ENCODE results near the gene SCAANT1. TPM values are rescaled to one million over a fixed set of nuclear protein-coding genes. Genes with fewer than 3 reads are reported as not detected.

SCAANT1 gene
- total RNA-seq, 1 donor from 2014 or later = not detected

DNA sequence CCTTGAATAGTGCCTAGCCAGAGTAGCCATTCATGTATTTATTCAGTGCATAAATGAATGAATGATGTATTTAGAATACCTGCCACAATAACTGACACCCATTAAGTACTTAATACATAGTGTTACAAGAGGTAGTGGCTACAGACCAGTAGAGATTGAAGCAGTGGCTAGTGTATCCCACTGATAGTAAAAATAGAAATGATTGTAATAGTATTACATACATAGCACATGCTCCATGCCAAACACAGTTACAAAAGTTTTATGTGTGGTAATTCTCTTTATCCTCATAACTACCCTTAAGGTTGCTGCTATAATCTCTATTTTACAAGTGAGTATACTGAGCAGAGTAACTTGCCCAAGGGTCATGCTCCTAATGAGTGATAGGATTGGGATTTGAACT, 30.3 kb upstream of the SCAANT1 start:
- no peak for DNase-seq (ENCODE audit: low read depth, low spot score)
- no peaks in the 10 kb centered on the region for H3K27me3 Mint-ChIP-seq (ENCODE audit: low read depth)
- no peak overlapping the region for H3K27ac Mint-ChIP-seq (ENCODE audit: unreplicated experiment)
- peaks cover 3% of the 10 kb centered on the region for H3K4me1 Mint-ChIP-seq
- H3K36me3 Mint-ChIP-seq (ENCODE audit: low read depth) = no peaks in the 10 kb centered on the region
- no peaks in the 10 kb centered on the region for H3K9me3 Mint-ChIP-seq
- TF ChIP-seq, protein P1, sequence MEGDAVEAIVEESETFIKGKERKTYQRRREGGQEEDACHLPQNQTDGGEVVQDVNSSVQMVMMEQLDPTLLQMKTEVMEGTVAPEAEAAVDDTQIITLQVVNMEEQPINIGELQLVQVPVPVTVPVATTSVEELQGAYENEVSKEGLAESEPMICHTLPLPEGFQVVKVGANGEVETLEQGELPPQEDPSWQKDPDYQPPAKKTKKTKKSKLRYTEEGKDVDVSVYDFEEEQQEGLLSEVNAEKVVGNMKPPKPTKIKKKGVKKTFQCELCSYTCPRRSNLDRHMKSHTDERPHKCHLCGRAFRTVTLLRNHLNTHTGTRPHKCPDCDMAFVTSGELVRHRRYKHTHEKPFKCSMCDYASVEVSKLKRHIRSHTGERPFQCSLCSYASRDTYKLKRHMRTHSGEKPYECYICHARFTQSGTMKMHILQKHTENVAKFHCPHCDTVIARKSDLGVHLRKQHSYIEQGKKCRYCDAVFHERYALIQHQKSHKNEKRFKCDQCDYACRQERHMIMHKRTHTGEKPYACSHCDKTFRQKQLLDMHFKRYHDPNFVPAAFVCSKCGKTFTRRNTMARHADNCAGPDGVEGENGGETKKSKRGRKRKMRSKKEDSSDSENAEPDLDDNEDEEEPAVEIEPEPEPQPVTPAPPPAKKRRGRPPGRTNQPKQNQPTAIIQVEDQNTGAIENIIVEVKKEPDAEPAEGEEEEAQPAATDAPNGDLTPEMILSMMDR (conservative IDR thresholded peaks at IDR 0.05) = no peak
- H3K4me3 Mint-ChIP-seq = no peak overlapping the region

DNA sequence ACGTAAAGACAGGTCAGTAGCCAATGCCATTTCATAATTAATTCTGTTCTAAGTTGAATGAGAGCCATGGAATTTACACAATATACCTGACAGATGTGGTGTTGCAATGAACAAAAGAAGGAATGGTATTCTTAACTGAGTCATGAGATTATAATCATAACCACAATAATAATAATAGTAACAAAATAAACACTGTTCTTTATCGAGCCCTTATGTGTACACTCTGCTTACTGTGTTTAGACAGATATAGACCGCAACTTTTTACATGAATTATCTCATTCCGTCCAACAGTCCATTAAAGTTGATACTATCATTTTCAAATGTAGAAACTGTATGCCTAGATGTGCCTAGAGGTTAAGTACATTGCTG, 28.2 kb upstream of the SCAANT1 start:
- H3K4me3 Mint-ChIP-seq = no peak overlapping the region
- H3K27ac Mint-ChIP-seq (ENCODE audit: unreplicated experiment) = no peak overlapping the region
- no peaks in the 10 kb centered on the region for H3K27me3 Mint-ChIP-seq (ENCODE audit: low read depth)
- no peaks in the 10 kb centered on the region for H3K4me1 Mint-ChIP-seq
- no peaks in the 10 kb centered on the region for H3K9me3 Mint-ChIP-seq
- no peak for DNase-seq (ENCODE audit: low read depth, low spot score)
- TF ChIP-seq, protein P1 (conservative IDR thresholded peaks at IDR 0.05) = no peak
- H3K36me3 Mint-ChIP-seq (ENCODE audit: low read depth) = no peaks in the 10 kb centered on the region

DNA sequence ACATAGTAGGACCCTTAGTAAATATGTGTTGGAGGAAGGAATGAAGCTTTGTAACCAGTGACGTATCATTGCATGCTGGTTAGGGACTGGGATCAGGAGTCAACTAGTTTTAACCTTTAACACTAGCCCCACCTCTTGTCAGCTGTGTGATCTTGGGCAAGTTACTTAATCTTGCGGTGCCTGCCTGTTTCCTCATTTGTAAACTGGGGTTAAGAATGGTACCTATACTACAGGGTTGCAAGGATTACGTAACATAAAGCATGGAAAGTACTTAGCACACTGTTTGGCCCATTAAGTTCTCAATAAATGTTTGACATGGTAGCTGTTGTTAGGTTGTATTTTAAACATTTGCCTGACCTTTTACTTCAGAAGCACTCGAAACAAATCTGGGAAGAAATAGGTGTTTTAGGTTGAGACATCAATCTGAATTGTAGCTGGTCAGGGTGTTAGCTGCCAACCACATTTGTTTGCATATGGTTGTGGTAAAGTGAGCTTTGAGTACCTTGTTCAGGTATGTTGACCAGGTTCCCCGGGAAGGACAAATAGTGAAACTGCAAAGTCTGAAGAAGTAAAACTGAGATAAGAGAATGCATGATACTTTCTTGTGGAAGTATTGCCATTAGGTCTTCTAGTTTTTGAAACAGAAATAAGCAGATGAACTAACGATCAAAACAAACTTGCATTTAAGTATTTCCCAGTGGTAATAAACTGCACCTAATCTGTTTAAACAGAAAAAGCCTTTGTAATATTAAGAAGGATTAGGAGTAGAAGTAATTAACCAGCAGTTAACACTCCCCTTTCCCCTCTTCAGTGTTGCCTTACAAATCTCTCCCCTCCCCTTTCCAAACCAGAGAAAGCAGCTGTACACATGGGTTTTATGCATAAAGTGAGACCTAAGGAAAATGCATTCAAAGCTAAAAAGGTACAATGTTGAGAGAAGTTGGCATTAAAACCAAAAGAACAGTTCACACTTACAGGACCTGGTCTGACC, 25.8 kb upstream of the SCAANT1 start:
- no peaks in the 10 kb centered on the region for H3K36me3 Mint-ChIP-seq (ENCODE audit: low read depth)
- no peak overlapping the region for H3K27ac Mint-ChIP-seq (ENCODE audit: unreplicated experiment)
- TF ChIP-seq, protein P1 (conservative IDR thresholded peaks at IDR 0.05) = no peak
- H3K4me1 Mint-ChIP-seq = peaks cover 9% of the 10 kb centered on the region
- no peaks in the 10 kb centered on the region for H3K27me3 Mint-ChIP-seq (ENCODE audit: low read depth)
- DNase-seq (ENCODE audit: low read depth, low spot score) = no peak
- H3K9me3 Mint-ChIP-seq = no peaks in the 10 kb centered on the region
- no peak overlapping the region for H3K4me3 Mint-ChIP-seq

DNA sequence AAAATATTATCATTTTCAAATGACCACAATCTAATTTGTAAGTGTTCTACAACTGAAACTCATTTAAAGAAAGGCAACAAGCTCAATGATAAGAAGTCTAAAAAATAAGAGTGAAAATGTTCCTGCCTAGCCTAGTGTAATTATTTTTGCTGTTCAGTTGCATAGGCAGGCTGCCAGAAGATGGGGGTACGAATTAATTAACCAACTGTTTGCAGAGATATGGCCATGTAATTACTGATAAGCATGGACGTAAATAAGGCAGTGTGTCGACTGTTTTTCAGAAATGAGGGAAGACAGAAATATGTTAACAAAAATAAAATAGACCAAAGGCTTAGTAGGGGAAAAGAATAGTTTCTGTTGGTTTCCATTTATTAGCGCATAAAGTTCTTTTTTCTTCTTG, 24.7 kb upstream of the SCAANT1 start:
- Mint-ChIP-seq H3K27ac (ENCODE audit: unreplicated experiment) (no peak overlapping the region), H3K27me3 (ENCODE audit: low read depth) (no peaks in the 10 kb centered on the region), H3K9me3 (no peaks in the 10 kb centered on the region), H3K4me3 (no peak overlapping the region), H3K4me1 (peaks cover 9% of the 10 kb centered on the region), H3K36me3 (ENCODE audit: low read depth) (no peaks in the 10 kb centered on the region)
- DNase-seq (ENCODE audit: low read depth, low spot score) = no peak
- TF ChIP-seq, protein P1 (conservative IDR thresholded peaks at IDR 0.05) = no peak

DNA sequence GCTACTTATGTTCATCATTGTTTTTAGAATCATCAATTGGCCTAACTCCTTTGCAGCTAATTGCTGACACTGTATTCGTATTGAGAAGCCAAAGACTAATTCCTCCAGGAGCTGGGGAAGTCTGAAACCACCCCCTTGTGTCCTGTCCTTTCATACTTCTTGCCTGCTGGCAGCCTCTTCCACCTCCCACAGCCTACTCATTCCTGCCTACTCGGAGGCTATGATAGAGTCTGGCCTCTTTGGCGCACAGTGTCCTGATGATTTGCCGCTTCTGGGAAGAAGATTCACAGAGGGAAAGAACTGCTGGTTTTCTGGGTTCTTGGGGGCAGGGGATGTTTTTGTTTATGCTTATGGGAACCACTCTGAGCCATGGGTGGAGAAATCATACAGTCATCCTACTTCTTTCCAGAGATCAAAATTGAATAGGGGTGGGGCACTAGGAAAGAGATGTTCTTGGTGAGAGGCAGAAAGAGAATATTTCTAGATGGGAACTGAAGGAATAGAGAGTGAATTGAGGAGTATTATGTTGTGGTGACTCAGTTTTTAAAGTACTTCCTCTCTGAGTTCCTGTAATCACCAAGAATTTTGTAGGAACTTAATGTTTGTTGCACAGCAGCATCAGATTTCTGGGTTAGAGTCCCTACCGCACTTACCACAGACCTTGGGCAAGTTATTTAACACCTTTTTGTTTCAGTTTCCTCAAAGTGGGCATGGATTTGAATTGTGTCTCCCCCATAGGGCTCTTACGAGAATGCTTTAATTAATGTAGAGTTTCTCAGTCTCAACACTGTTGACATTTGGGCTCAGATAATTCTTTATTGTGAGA, 22.1 kb upstream of the SCAANT1 start:
- H3K9me3 Mint-ChIP-seq = no peaks in the 10 kb centered on the region
- no peak for DNase-seq (ENCODE audit: low read depth, low spot score)
- H3K27ac Mint-ChIP-seq (ENCODE audit: unreplicated experiment) = peak overlapping the region; percentile 68
- H3K4me1 Mint-ChIP-seq = peaks cover 13% of the 10 kb centered on the region
- H3K27me3 Mint-ChIP-seq (ENCODE audit: low read depth) = no peaks in the 10 kb centered on the region
- H3K4me3 Mint-ChIP-seq = no peak overlapping the region
- H3K36me3 Mint-ChIP-seq (ENCODE audit: low read depth) = no peaks in the 10 kb centered on the region
- TF ChIP-seq, protein P1 (conservative IDR thresholded peaks at IDR 0.05) = no peak
